T-helper 2 cell (primary cell): ENCODE results near the gene LCN6.
"Not testable (repeated sequence)": the region's sequence is repeated elsewhere in the genome, so short reads cannot be mapped to it uniquely, and the experiment has no call there.

Experiments
- DNase-seq, 5 experiments: peaks; one replicate each; pipeline versions ENCODE4 v3.0.0 to v3.0.0-alpha.2; 2012 to 2022

LCN6 gene

GRCh38 chr9:136782452-136782851 lies 34.1 kb upstream of the LCN6 start:
- DNase-seq, result no peak

GRCh38 chr9:136779808-136780207 lies 31.5 kb upstream of the LCN6 start:
- DNase-seq, result no peak

GRCh38 chr9:136777359-136777758 lies 29.0 kb upstream of the LCN6 start:
- no peak for DNase-seq

- DNase-seq, result no peak
Measured at GRCh38 chr9:136776947-136777346, 28.6 kb upstream of the LCN6 start.

- DNase-seq, result no peak
Measured at GRCh38 chr9:136775191-136775590, 26.9 kb upstream of the LCN6 start.

- DNase-seq, result no peak
Measured at GRCh38 chr9:136774416-136775045, 26.2 kb upstream of the LCN6 start.

GRCh38 chr9:136773386-136774044 lies 25.2 kb upstream of the LCN6 start:
- peak in 1 of 5 experiments; percentile 27 for DNase-seq

GRCh38 chr9:136771907-136772415 lies 23.6 kb upstream of the LCN6 start:
- no peak for DNase-seq

GRCh38 chr9:136769710-136770191 lies 21.4 kb upstream of the LCN6 start:
- peak in 3 of 5 experiments; percentile 26 to 57 (median 44) for DNase-seq

GRCh38 chr9:136766410-136767120 lies 18.2 kb upstream of the LCN6 start:
- peak in 3 of 5 experiments; percentile 37 to 45 (median 40) for DNase-seq

GRCh38 chr9:136765745-136766409 lies 17.6 kb upstream of the LCN6 start:
- DNase-seq, result not testable (repeated sequence)

GRCh38 chr9:136765041-136765440 lies 16.7 kb upstream of the LCN6 start:
- DNase-seq, result no peak

- DNase-seq, result no peak
Measured at GRCh38 chr9:136764301-136764891, 16.1 kb upstream of the LCN6 start, which contains the start of gene LCN15. Gene LCN15, minus strand, starts transcription at chr9:136764518. Its CDS starts 30 bp downstream, at chr9:136764488.

- DNase-seq, result no peak
Measured at GRCh38 chr9:136763649-136764035, 15.3 kb upstream of the LCN6 start.

- DNase-seq, result peak in 2 of 5 experiments; percentile 40 to 43
Measured at GRCh38 chr9:136762915-136763648, 14.8 kb upstream of the LCN6 start.

- no peak for DNase-seq
Measured at GRCh38 chr9:136762221-136762691, 13.9 kb upstream of the LCN6 start.

GRCh38 chr9:136761545-136761981 lies 13.2 kb upstream of the LCN6 start:
- no peak for DNase-seq

GRCh38 chr9:136760834-136761544 lies 12.7 kb upstream of the LCN6 start:
- DNase-seq, result not testable (repeated sequence)

GRCh38 chr9:136760424-136760823 lies 12.1 kb upstream of the LCN6 start:
- no peak for DNase-seq

- no peak for DNase-seq
Measured at GRCh38 chr9:136759436-136760325, 11.4 kb upstream of the LCN6 start.
